ENCODE measurements around the gene B4GALT3. TPM values are rescaled to one million over a fixed set of nuclear protein-coding genes. Genes with fewer than 3 reads are reported as not detected.
A peak's percentile ranks its signal among the peaks of the same experiment; 100 is the strongest.

B4GALT3 gene
- total RNA-seq, 6 donors from 2014 or later, result 12.3 to 37.1 (median 27.2) TPM

GRCh38 chr1:161140755-161141400, 36.4 kb downstream of the B4GALT3 start:
- TF ChIP-seq POLR2AphosphoS5 (IDR thresholded peaks at IDR 0.05) (no peak), CTCF (IDR thresholded peaks at IDR 0.05) (no peak), POLR2A (IDR thresholded peaks at IDR 0.05) (no peak), EP300 (IDR thresholded peaks at IDR 0.05) (no peak)
- Histone ChIP-seq H3K9me3 (no peaks in the 10 kb centered on the region), H3K27me3 (no peaks in the 10 kb centered on the region), H3K4me3 (no peak overlapping the region), H3K36me3 (no peaks in the 10 kb centered on the region), H3K27ac (no peak overlapping the region), H3K4me1 (peaks cover 3 to 17% (median 13%) of the 10 kb centered on the region in 4 donors)
- DNase-seq, result peak in 1 of 2 donors; percentile 78
- WGBS, 2 donors, result 97% methylated on average over 29 of the region's 29 CpGs
- ATAC-seq (ENCODE audit: low FRiP score in 2 of 2), result no peak

DNA sequence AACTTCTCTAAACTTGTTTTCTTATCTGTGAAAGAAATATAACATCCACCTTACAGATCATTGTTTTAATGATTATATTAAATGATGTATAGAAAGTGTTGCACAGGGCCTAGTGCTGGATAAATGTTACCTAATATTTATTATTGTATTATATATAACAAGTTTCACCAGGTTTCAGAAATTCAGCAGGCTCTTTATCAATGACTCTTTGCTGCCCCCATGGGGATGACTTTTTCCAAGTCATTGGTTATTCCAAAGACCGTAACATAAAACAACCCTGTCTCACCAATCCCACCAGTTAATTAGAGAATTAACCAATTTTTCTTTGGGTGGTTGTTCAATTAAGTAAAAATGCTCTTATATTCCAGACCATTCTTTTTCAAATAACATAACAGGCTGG, 37.5 kb downstream of the B4GALT3 start:
- H3K4me3 ChIP-seq, result no peak overlapping the region
- H3K9me3 ChIP-seq, result no peaks in the 10 kb centered on the region
- DNase-seq (no peak), ATAC-seq (ENCODE audit: low FRiP score in 2 of 2) (peak in 1 of 2 donors; percentile 64)
- no peaks in the 10 kb centered on the region for H3K27me3 ChIP-seq
- H3K36me3 ChIP-seq, result peaks cover 0 to 1% (median 0%) of the 10 kb centered on the region in 4 donors
- H3K4me1 ChIP-seq, result peaks cover 3 to 19% (median 13%) of the 10 kb centered on the region in 4 donors
- no peak overlapping the region for H3K27ac ChIP-seq
- WGBS, 2 donors, result 52 to 55% methylated on average over 1 of the region's 1 CpG
- peak in 3 of 6 experiments; percentile 21 to 35 (median 30) for TF ChIP-seq CTCF (IDR thresholded peaks at IDR 0.05)
- TF ChIP-seq POLR2A (IDR thresholded peaks at IDR 0.05), result no peak
- TF ChIP-seq EP300 (IDR thresholded peaks at IDR 0.05), result no peak
- TF ChIP-seq POLR2AphosphoS5 (IDR thresholded peaks at IDR 0.05), result no peak

DNA sequence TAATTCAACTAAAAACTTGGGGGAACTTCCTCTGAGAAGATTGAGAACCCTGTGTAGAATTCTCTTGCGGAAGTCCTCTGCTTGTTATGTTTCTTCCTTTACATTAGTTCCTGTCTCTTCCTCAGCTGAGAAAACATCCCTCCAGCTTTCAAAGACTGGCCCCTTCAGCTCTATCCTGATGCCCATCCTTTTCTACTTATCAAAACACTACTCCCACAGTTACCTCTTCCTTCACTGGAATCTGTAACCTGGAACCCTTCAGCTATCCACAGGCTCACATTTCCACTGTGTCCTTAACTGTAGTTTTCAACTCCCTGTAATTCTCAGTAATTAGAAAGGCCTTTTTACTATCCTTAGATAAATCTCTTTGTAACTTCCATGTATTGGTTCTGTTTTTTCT, 38.9 kb downstream of the B4GALT3 start:
- Histone ChIP-seq H3K27me3 (no peaks in the 10 kb centered on the region), H3K36me3 (peaks cover 0 to 6% (median 0%) of the 10 kb centered on the region in 4 donors), H3K27ac (peak overlapping the region in 2 of 4 donors; percentile 14 to 57), H3K4me1 (peaks cover 16 to 32% (median 25%) of the 10 kb centered on the region in 4 donors), H3K9me3 (no peaks in the 10 kb centered on the region), H3K4me3 (no peak overlapping the region)
- DNase-seq, result no peak
- ATAC-seq (ENCODE audit: low FRiP score in 2 of 2), result no peak
- WGBS, 2 donors, result 68 to 74% methylated on average over 1 of the region's 1 CpG
- TF ChIP-seq POLR2AphosphoS5 (IDR thresholded peaks at IDR 0.05) (no peak), EP300 (IDR thresholded peaks at IDR 0.05) (no peak), POLR2A (IDR thresholded peaks at IDR 0.05) (no peak), CTCF (IDR thresholded peaks at IDR 0.05) (no peak)

- 73% methylated on average over 3 of the region's 3 CpGs for WGBS, 2 donors
- Histone ChIP-seq H3K9me3 (no peaks in the 10 kb centered on the region), H3K4me1 (peaks cover 18 to 33% (median 27%) of the 10 kb centered on the region in 4 donors), H3K36me3 (peaks cover 0 to 6% (median 0%) of the 10 kb centered on the region in 4 donors), H3K27me3 (no peaks in the 10 kb centered on the region), H3K4me3 (no peak overlapping the region), H3K27ac (peak overlapping the region in 2 of 4 donors; percentile 22 to 57)
- no peak for TF ChIP-seq EP300 (IDR thresholded peaks at IDR 0.05)
- ATAC-seq (ENCODE audit: low FRiP score in 2 of 2) (no peak), DNase-seq (no peak)
Measured at GRCh38 chr1:161137881-161138280, 39.4 kb downstream of the B4GALT3 start.

DNA sequence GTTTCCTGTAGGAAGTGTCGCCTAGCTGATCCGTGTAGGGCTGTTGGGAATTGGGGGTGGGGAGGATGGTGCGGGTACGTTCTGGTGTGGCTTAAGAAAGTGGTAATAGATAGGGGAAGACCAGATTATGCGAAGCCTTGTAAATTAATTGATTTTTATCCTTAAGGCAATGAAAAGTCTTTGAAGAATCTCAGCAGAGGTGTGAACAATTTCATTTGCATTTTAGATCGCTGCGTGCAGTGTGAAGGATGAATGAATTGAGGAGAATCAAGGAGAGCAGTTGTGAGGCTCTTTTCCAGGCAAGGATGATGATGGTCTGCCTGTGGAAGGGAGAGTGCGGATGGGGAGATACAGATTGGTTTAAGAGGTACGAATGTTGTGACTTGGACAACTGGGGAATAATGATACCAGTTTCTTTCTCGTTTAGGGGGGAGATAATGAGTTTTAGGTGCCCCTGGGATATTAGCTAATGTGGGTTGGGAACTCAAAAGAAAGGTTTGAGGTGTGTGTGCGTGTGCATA, 44.0 kb downstream of the B4GALT3 start:
- ATAC-seq (ENCODE audit: low FRiP score in 2 of 2), result no peak
- TF ChIP-seq POLR2A (IDR thresholded peaks at IDR 0.05) (no peak), CTCF (IDR thresholded peaks at IDR 0.05) (no peak), POLR2AphosphoS5 (IDR thresholded peaks at IDR 0.05) (peak in 1 of 2 donors; percentile 76), EP300 (IDR thresholded peaks at IDR 0.05) (peak in 1 of 4 donors; percentile 51)
- H3K27me3 ChIP-seq, result no peaks in the 10 kb centered on the region
- peak overlapping the region; percentile 97 to 100 (median 98) for H3K27ac ChIP-seq
- peaks cover 37 to 60% (median 44%) of the 10 kb centered on the region in 4 donors for H3K4me1 ChIP-seq
- peaks cover 4 to 19% (median 10%) of the 10 kb centered on the region in 4 donors for H3K36me3 ChIP-seq
- H3K4me3 ChIP-seq, result peak overlapping the region; percentile 44 to 88 (median 70)
- WGBS, 2 donors, result 6 to 8% methylated on average over 11 of the region's 11 CpGs
- DNase-seq, result no peak
- H3K9me3 ChIP-seq, result no peaks in the 10 kb centered on the region

Measured in upper lobe of left lung (tissue), 6 donors.